NCI-H2196 (cell line): Measurements from ENCODE around the gene PRICKLE2.

Source experiments
- DNase-seq: peaks from one replicate; lab custom pipeline; 2025; ENCODE audit not compliant: unreplicated experiment; lab: John Stamatoyannopoulos, UW

PRICKLE2 gene

DNA sequence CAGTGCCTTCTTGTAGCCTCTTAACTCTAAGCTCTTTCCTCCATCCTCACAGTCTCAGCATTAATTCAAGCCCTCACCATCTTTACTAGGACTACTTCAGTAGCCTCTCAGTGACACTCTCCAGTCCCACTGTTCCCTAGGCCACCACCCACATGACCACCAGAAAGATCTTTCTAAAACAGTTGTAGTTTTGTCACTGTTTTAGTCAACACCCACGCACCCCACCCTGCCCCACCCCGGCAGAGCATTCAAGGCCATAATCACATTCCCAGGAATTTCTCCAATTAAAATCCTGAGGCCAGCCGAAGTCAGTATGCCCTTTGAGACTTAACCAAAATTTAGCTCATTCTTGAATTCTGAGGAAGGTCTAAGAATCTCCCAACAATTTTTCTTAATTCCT, 170.8 kb downstream of the PRICKLE2 start:
- no peak for DNase-seq

DNA sequence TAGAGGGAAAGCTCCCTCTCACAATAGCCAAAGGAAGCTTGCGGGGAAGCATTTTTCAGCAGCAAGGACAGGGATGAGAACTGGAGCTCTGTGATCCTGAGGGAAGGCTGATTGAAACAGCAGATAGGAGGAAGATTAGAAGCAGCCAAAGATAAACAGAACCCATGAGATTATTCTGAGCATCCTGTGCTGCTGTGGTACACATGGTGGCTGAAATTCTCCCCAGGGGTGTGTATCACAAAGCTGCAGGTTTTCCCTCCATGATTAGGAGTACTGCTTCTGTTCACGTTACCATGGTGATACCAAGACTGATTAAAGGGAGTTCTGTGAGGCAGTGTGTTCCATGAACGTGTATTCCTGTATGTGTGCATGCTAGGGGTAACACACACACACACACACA, 171.7 kb downstream of the PRICKLE2 start:
- no peak for DNase-seq

DNA sequence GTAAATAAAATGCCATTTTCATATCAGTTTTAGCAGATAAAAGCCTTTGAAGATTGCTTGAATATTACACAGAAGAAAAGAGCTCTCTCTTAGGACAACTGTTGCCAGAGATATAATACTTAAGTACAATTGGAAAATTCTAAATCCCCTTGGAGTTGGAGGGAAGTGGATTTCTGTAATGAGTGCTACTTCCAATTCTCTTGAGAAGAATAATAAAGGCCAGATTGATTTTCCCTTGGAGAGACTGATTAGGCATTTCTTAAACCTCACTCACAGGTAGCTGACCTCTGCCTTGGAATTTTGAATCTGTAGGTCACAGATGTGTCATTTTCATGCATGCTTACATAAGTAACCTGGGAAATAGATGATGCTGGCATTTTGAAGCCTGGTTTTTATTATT, 172.1 kb downstream of the PRICKLE2 start:
- no peak for DNase-seq

DNA sequence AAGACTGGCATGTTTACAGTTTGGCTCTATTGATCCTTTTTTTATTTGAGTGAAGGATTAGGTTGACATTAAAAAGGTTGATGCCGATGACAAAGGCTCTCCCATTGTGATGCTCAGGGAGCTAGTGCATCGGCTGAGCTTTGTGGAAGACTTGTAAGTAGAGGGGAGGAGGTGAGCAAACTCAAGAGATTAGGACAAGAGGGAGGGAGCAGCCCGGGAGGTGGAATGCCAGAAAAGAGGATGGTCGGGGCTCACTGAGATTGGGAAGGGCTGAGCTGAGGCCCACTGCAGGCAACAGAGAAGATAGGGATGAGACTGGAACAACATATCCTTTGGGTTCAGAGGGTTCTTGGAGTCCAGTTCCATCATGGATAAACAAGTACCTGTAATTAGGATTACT, 175.4 kb downstream of the PRICKLE2 start:
- no peak for DNase-seq

DNA sequence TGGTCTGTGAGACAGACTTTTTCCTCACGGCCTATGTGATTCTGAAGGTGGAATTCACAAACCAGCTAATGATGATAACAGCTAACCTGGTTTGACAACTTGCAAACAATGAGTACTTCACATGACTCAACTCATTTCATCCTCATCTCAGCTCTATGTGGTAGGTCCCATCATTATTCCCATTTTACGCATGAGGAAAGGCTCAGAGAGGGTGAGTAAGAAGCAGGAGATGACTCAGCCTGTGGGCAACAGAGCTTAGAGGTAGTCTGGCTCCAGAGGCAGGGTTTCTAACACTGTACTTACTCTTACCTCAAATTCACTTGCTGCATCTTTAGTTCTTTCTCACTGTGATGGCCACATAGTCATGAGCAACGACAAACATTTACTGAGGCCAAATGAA, 176.1 kb downstream of the PRICKLE2 start:
- no peak for DNase-seq

DNA sequence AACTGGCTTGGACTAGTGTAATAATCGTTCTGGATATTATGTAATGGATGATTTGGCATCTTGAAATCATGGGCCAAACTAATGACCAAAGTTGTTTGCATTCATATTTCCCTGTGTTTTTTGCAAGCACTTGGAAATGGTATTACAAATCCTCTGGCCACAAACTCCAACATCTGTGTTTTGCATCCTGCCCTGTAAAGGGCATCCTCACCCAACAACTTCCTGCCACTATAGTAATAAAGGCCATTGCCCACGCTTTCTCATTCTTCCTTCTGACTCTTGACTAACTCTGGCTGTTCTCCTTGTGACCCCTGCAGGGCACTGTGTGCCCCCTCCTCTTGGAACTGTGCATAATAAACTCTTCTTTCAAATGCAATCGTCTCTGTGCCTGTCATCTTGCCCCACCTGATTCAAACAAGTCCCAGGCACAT, 176.6 kb downstream of the PRICKLE2 start:
- DNase-seq = no peak

DNA sequence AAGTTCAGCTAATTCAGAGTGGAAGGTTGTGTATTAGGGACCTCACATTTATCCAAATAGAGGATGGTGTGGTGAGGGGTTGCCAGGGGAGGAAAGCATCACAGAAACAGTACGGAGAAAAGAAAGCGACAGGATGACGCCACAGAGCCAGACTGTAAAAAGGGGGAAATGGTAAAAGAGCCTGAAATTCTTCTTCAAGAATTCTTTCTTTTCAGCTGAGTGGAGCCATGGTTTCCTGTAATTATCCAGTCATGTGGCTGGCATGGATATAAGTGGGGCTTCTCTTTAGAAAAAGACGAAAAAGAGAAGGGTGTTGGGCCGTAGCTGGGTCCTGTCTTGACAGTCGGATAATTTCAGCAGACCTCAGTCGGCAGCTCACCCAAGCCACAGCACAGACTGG, 177.5 kb downstream of the PRICKLE2 start:
- DNase-seq = no peak

DNA sequence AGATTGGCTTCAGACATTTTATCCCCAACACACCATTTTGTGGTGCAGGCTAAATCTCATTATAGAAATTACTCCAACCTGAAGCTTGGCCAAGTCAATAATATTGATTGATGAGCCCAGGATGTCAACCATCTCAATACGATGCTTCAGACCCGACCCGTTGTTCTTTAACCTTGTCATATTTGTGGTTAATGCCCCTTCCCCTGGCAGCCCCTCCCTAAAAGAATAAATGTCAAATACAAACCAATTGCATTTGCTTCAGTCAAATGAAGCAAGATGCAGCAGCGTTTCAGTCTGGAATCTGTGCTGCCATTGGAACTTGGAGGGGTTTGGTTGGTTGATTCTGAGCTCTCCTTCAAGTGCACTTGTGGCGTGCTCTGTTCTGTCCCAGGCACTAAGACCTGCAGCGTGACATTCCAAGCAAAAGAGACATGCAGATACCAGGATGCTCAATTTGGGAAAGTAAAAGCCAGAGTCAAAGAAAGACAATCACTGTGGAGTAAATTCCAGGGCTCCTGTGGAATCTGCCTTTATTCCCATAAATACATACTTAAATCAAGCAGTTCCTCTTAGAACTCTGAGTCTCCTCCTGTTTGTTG, 178.2 kb downstream of the PRICKLE2 start:
- no peak for DNase-seq

DNA sequence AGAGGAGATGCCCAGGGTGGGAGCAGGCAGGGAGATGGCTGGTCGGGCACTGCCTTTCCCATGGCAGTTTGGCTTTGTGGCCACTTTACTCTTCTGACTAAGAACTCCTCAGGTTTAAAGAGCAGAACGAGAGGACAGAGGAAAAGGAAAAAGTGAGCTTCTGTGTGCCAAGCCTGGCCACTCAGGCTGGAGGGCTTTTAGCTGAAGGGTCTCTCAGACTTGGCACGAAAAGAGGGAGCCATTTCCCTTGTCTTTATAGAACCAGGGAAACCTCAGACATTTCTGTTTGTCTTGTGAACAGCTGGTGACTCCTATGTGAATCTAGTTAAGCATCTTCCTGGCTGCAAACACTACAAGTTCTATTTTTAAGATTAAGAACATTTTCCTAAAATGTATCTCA, 178.7 kb downstream of the PRICKLE2 start:
- no peak for DNase-seq

DNA sequence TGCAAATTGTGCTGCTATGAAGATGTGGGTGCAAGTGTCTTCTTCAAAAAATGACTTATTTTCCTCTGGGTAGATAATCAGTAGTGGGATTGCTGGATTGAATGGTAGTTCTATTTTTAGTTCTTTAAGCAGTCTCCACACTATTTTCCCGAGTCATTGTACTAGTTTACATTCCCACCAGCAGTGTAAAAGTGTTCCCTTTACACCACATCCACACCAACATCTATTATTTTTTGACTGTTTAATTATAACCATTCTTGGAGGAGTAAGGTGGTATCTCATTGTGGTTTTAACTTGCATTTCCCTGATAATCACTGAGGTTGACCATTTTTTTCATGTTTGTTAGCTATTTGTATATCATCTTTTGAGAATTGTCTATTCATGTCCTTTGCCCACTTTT, 182.3 kb downstream of the PRICKLE2 start:
- no peak for DNase-seq
